Hematopoietic multipotent progenitor cell treated with erythropoietin and hydrocortisone succinate and interleukin-3 and kit ligand, for 15 days (in vitro differentiated cells): Measurements from ENCODE around the gene INHBE.

Experiments used
- DNase-seq: peaks from one replicate; pipeline ENCODE4 v3.0.0-alpha.2; 2015; ENCODE audit warnings: low spot score

The INHBE gene

DNA sequence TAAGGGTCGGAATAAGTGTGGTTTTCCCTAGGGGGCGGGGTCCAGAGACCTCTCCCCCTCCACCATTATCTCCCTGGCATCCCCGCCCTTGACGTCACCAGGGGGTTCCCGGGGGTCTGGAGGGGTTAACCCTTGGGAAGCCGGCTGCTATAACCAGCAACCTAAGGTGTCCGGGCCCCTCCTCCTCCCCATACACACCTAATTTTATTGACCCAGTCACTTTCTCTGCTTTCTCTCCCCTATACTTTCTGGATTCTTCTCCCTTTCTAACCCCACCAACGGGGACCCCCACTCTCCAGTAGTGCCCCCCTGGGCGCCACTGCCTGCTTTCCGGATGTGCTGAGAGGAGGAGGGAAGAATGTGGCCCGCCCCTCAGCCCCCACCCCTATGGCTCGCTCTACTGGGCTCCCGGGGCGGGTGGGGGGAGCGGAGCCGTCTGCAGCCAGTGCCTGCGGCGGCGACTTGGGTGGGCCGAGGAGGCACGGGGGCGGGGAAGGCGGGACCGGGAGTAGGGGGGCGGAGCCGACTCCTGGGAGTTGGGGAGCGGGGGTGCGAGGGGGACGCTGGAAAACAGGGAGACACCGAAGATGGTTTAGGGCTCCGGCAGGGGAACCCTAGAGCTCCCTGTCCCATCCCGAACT is 6.3 kb downstream of the INHBE start:
- DNase-seq: no peak

DNA sequence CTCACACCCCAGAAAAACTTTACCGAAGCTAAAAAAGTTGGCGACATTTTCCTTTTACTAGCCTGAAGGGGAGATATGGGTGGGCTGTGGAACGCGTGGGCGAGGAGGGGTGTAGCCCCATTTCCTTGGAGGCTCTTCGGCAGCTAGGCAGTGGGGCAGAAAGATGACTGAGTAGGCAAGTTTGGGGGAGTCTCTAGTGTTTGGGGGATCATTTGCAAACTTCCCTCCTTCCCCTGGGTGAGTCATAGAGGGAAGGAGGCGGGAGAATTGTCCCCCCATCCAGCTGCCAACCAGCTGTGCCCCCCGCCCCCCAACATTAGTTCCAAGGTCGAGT is 6.8 kb downstream of the INHBE start:
- no peak for DNase-seq

DNA sequence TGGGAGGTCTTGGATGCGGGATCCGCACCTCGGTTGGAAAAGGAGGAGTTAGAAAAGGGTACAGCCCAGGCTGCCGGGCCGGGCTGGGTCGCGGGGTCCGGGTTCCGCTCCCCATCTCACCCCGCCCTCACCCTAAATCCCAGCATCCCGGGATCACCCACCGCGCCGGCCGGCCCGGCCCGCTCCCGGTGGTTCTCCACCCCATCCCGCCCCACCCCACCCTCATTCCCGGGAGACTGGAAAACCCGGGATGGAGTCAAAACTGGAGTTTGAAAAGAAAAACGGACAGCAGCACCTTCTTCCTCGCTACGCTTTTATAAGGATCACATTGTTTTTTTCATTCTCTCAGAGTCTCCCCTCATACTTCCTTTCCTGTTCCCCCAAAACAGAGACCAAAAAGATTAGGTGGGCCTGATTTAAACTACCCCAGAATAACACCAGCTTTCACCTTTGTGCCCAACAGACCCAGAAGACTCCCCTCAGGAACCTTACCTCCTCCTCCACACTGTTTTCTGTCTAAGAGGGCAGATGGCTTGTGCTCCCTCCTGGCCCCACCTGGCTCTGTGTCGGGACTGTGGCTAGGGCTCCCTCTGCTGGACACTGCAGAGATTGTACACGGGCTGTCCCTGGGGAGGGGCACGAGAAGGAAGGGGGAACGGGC is 7.3 kb downstream of the INHBE start:
- DNase-seq: peak; percentile 83

DNA sequence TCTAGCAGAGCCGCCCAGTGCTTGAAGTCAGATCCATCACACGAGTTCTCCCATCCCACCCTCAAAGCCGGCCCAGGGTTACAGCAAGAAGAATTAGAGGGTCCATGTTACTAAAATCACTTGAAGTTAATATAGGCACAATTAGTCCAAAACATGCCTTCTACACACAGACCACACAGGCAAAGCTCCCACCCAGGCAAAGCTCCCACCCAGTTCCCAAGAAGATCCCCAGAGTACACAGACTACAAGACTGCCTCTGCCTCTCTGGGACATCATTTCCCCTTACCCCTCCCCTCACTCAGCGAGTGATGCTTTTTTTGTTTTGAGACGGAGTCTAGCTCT is 7.8 kb downstream of the INHBE start:
- DNase-seq: no peak

DNA sequence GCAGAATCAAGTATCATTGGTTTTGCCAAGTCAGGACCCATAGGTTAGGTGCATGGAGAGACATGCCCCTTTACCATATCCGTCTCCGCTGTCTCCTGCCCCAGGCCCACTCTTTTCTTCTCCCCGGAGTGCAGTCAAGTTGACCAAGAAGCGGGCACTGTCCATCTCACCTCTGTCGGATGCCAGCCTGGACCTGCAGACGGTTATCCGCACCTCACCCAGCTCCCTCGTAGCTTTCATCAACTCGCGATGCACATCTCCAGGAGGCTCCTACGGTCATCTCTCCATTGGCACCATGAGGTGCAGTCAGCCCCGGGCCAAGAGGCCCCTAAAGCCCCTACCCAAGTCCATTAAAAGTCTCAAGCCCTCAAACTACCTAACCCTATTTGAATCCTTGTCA is 9.5 kb downstream of the INHBE start:
- no peak for DNase-seq

DNA sequence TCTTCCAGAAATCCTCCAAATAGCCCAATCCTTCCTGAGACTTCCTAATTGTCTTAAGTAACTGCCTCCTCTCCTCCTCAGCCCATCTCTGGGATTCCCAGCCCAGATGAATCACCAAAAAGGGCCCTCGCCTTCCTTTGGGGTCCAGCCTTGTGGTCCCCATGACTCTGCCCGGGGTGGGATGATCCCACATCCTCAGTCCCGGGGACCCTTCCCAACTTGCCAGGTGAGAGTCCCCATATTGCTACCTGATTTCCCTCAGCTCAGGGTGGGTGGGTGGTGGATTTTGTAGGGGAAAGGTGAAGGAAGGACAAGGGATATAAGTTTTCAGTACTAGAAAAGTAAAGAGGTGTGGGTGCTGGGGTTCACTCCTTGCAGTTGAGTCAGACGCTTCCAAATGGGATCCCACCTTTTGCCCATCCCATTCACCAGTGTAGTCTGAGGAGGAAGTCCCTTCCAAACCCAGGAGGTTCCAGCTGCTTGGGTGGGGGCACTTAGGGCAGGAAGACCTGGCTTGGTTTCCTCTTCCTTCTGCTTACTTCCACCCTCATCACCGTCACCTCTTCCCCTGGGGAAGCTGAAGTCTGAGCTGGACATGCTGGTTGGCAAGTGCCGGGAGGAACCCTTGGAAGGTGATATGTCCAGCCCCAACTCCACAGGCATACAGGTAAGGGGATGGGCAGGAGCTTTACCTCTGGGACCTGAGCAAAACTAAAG is 10.1 kb downstream of the INHBE start:
- DNase-seq: no peak

DNA sequence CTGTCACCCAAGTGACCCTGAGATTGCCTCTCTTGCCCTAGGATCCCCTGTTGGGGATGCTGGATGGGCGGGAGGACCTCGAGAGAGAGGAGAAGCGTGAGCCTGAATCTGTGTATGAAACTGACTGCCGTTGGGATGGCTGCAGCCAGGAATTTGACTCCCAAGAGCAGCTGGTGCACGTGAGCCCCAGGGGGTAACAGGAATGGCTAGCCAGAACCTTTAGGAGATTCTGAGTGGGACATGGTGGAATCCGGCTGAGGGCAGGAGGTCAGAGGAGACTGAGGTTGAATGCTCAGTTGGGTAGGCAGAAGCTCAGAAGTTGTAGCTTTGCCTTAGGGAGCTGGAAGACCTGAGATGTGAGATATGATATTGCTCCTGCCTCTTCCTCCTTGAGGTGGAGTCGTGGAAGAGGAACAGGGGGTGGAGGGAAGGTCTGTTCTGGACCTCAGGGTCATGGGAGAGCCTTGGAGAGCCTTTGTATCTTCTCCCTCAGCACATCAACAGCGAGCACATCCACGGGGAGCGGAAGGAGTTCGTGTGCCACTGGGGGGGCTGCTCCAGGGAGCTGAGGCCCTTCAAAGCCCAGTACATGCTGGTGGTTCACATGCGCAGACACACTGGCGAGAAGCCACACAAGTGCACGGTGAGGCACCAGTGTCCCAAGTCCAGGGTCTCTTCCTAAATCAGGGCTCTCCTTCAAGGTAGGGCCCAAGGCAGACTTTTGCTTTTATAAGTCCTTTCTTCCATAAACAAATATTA is 10.8 kb downstream of the INHBE start:
- no peak for DNase-seq

DNA sequence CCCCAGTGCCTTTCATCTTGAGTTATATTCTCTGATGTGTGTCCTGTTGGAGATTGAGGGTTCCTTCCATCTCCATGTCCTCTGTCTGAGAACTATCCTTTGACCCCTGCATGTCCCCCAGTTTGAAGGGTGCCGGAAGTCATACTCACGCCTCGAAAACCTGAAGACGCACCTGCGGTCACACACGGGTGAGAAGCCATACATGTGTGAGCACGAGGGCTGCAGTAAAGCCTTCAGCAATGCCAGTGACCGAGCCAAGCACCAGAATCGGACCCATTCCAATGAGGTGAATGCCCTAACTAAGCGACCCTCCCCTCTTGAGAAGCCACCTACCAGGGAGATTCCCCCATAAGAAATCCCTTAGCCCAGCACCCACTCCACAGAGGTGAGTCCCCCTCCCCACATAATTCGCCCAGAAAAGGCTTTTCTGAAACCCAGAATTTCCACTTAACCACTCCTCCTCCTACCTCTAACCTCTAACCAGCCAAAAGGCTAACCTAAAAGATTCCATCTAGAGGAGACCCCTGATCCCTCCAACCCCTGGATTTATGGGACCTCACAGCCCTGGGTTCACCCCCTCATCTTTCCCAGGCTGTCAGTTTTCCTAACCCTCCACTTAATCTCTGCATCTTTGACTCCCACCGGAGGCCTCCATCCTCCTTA is 12.2 kb downstream of the INHBE start:
- no peak for DNase-seq

DNA sequence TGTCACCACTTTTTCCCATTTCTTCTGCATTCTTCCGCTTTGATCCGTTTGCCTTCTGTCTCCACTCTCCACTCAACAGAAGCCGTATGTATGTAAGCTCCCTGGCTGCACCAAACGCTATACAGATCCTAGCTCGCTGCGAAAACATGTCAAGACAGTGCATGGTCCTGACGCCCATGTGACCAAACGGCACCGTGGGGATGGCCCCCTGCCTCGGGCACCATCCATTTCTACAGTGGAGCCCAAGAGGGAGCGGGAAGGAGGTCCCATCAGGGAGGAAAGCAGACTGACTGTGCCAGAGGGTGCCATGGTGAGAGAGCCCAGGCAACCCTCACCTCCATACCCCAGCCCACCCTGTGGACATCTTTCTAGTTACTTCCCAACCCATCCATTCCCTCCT is 12.8 kb downstream of the INHBE start:
- no peak for DNase-seq

DNA sequence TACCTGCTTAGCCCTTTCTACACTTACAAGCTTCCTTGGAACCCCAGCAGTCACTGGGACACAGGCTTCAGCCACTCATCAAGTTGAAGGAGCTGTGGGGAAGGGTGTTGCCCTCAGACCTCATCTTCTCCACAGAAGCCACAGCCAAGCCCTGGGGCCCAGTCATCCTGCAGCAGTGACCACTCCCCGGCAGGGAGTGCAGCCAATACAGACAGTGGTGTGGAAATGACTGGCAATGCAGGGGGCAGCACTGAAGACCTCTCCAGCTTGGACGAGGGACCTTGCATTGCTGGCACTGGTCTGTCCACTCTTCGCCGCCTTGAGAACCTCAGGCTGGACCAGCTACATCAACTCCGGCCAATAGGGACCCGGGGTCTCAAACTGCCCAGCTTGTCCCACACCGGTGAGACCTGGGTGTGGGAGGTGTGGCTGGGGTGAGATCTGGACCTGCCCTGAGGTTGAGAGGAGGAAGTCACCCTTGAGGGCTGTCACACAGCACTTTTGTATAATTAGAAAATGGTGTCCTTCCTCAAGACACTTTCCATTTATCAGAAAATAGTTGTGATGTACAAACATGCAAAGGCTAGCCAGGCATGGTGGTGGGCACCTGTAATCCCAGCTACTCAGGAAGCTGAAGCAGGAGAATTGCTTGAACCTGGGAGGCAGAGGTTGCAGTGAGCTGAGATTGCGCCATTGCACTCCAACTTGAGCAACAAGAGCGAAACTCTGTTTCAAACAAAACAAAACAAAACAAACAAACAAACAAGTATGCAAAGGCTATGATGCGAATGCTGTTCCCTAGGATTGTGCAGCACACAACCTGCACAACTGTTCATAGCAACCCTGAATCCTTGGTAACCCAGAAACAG is 14.4 kb downstream of the INHBE start:
- no peak for DNase-seq

DNA sequence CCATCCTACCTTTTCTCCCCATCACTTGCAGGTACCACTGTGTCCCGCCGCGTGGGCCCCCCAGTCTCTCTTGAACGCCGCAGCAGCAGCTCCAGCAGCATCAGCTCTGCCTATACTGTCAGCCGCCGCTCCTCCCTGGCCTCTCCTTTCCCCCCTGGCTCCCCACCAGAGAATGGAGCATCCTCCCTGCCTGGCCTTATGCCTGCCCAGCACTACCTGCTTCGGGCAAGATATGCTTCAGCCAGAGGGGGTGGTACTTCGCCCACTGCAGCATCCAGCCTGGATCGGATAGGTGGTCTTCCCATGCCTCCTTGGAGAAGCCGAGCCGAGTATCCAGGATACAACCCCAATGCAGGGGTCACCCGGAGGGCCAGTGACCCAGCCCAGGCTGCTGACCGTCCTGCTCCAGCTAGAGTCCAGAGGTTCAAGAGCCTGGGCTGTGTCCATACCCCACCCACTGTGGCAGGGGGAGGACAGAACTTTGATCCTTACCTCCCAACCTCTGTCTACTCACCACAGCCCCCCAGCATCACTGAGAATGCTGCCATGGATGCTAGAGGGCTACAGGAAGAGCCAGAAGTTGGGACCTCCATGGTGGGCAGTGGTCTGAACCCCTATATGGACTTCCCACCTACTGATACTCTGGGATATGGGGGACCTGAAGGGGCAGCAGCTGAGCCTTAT is 15.3 kb downstream of the INHBE start:
- no peak for DNase-seq

DNA sequence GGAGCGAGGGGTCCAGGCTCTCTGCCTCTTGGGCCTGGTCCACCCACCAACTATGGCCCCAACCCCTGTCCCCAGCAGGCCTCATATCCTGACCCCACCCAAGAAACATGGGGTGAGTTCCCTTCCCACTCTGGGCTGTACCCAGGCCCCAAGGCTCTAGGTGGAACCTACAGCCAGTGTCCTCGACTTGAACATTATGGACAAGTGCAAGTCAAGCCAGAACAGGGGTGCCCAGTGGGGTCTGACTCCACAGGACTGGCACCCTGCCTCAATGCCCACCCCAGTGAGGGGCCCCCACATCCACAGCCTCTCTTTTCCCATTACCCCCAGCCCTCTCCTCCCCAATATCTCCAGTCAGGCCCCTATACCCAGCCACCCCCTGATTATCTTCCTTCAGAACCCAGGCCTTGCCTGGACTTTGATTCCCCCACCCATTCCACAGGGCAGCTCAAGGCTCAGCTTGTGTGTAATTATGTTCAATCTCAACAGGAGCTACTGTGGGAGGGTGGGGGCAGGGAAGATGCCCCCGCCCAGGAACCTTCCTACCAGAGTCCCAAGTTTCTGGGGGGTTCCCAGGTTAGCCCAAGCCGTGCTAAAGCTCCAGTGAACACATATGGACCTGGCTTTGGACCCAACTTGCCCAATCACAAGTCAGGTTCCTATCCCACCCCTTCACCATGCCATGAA is 16.0 kb downstream of the INHBE start:
- DNase-seq: no peak

DNA sequence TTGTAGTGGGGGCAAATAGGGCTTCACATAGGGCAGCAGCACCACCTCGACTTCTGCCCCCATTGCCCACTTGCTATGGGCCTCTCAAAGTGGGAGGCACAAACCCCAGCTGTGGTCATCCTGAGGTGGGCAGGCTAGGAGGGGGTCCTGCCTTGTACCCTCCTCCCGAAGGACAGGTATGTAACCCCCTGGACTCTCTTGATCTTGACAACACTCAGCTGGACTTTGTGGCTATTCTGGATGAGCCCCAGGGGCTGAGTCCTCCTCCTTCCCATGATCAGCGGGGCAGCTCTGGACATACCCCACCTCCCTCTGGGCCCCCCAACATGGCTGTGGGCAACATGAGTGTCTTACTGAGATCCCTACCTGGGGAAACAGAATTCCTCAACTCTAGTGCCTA is 16.6 kb downstream of the INHBE start:
- DNase-seq: no peak

DNA sequence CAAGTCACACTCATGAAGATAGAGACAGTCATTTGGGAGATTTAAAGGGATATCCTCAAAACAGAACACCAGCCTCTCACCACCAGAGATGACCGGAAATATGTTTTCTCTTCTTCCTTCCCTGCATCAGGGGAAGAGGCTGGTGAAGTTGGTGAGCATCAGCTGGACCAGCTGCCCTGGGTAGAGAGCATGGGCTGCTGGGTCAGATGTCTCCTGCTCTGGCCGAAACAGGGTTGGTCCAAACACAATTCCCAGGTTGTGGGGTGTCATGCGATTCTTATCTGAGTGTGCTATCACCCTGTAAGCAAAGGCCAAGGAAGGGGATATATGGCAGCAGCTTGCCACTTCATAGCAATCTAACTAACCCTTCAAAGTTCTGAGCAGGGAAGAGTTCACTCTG is 17.3 kb downstream of the INHBE start:
- no peak for DNase-seq

DNA sequence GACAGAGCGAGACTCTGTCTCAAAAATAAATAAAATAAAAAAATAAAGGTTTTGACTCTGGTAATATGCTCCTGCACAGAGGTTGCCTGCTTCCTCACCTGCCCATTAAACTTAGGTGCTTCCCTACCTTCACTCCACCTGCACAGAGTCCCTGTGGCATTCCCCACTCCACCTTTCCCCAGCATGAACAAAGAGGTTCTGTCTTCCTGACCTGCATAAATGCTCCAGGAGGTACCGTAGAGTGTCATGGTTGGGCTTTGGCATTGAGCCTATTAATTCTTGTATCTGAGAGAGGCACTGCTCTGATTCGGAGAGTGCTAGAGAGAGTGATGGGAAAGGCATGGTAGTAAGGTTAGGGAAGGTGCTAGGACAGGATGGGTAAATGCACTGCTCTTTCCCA is 18.3 kb downstream of the INHBE start:
- DNase-seq: no peak

DNA sequence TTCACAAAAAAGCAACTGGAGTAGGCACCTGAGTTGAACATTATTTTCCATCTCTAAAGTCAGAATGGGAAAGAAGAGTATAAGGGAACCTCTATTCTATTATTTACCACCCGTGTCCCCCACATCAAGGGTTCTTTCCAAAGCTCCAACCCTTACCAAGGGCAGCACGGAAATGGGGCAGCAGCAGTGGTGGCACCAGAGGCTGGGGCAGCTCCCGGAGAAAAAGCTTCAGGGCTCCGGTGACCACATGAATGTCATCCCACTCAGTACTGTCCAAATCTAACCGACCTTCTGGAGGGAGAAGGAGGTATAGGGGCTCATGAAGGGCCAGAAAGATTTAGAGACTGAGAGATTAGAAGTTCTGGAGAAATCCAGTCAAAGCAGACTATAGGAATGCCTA is 18.8 kb downstream of the INHBE start:
- no peak for DNase-seq

DNA sequence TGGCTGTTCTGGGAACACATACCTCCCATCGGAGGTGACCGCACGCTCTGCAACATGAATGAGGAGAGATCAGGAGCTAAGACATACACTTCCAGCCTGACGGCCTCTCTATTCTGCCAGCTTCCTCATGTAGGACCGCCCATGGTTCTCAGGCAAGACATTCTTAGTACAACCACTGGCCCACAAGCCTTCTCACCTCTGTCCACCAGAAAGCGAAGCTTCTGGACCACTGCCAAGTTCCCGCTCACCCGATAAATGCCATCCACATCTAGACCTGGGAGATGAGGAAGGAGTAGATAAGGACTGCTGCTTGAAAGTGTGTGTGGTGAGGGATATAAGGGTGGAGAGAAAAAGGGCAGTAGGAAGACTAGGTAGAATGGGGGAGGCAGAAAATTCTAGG is 19.3 kb downstream of the INHBE start:
- no peak for DNase-seq

DNA sequence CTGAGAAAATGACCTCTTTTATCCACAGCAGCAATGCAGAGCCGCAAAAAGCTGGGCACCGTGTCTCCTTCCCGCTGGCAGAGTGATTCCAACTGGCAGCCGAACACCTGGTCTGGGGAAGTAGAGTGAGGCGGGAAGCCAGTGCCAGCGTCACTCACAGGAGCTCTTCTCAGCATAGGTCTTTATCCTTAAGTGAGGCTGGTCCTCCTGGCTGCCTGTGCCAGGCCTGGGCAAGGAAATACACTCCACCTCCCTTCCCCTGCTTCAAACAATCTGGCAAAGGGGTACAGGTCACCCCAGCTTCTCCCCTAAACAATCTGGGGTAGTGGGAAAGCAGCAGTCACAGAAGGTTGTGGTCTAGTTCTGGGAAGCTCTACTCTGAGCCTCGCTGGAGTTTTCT is 19.8 kb downstream of the INHBE start:
- no peak for DNase-seq

DNA sequence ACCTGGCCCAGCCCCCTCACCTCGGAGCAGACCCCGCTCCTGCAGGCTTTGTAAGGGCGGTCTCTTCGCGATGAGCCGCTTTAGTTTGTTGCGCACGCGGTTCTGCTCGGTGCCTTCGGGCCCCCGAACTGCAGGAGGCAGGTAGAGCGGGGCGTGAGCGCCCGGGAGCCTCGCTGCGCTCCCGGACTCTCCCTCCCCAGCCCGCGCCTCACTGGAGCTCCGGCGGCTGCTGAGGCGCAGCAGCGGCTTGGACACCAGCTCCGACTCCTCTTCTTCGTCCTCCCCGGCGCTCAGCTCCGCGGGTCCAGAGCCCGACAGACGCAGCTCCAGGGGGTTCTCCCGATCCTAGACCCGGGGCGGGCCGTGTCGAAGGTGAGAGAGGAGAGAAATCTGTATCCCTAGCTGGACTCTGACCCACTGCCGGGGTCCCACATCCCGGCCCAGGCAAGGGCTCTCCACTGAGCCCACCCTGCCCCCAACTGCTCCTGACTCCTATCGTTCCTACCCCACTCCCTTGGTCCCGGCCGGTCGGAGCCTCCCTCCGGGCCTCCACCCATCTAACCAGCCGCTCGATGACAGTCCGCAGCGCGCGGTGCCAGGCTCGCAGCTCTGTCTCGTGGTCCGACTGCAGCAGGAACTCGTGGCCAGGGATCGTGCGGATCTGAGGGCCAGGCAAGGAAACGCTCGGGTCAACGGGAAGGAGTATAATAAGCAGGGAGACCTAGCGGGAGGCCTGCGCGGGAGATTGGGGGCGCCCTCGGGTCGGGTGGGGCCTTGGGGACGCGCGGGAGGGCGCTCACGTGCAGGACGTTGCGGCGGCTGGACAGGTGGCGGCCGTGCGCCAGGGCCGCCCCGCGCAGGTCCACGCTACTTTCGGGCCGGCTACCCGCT is 20.4 kb downstream of the INHBE start:
- no peak for DNase-seq
